Adrenal gland (tissue), 5 donors: Measurements from ENCODE around the gene ZNF253.

Experiments used
- CTCF ChIP-seq, 6 experiments: fragments of 450-650 bp in 4 of 6; fragments of 200-600 bp in 2 of 6; sonication (generic) in 1 of 6; IDR thresholded peaks; 1 replicate in 5 of 6; 2 replicates in 1 of 6; pipeline versions ENCODE4 v1.5.1 to v1.8.0; 2016 to 2021; ENCODE audit warnings: antibody characterized with exemption in 6 of 6, mild to moderate bottlenecking in 2 of 6, moderate library complexity in 1 of 6
- POLR2A ChIP-seq, 2 donors: fragments of 450-650 bp; IDR thresholded peaks; one replicate each; pipeline ENCODE4 v1.6.1; 2017; ENCODE audit warnings: antibody characterized with exemption in 2 of 2, mild to moderate bottlenecking in 2 of 2, moderate library complexity in 1 of 2
- donor health status: DM: no; HTN: no; CAD: no.

GRCh38 chr19:19860756-19861390 is 4.8 kb upstream of the ZNF253 start:
- TF ChIP-seq CTCF (IDR thresholded peaks at IDR 0.05): no peak
- no peak for TF ChIP-seq POLR2A (IDR thresholded peaks at IDR 0.05)
